ENCODE results near the gene NOM1.

NOM1 gene

DNA sequence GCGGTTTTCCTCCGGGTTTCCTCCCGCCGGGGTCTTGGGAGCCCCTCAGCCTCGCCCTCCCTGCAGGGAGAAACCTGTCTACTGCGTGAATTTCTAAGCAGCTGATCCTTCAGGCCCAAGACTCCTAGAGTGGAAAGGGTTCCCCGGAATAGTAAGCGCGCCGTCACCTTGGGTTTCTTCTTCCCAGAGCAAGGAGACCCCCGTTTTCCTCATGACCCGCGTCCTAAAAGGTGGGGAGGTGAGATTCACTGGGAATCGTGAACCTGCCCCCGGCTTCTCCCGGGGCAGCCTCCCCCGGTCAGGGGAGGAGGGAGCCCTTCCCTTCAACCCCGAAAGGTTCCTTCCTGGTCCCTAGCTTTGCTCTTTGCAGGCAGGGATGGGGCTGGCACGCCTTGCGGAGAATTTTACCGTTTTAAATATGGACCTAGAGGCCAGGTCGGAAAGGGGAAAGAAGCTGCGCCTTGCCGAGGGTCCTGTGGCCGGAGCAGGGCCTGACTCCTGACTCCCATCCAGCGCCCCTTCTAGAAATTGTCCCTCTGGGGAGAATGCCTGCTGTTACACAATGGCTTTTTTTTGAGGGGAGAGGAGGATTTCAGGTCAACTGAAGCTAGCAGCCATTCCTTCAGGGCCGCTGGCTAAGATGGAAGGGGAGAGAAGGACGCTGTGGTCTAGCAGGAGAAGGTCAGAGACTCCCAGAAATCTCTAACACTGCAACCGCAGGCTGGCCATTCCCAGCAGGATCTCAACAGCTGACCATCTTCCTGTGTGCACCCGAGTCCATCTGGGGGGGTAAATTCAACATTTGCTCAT is 72.6 kb downstream of the NOM1 start:
- Histone ChIP-seq H3K27me3 (ENCODE audit: control insufficient read depth in 2 of 2, insufficient read depth in 2 of 2, low read length in 2 of 2) (peaks cover 73 to 93% of the 10 kb centered on the region in 2 donors), H3K4me1 (ENCODE audit: control insufficient read depth in 2 of 2, insufficient read depth in 2 of 2, low read length in 2 of 2) (peaks cover 13 to 20% of the 10 kb centered on the region in 2 donors), H3K27ac (ENCODE audit: low read depth in 2 of 2, low read length in 2 of 2) (no peak overlapping the region), H3K36me3 (ENCODE audit: control insufficient read depth in 2 of 2, insufficient read depth in 2 of 2, low read length in 2 of 2) (no peaks in the 10 kb centered on the region), H3K4me3 (ENCODE audit: low read length in 2 of 2) (no peak overlapping the region), H3K9me3 (ENCODE audit: control insufficient read depth in 2 of 2, low read length in 2 of 2) (no peaks in the 10 kb centered on the region), H3K9ac (ENCODE audit: low read depth in 1 of 2, low read length in 2 of 2) (no peak overlapping the region)

Data from mucosa of rectum (tissue), 2 donors.